K562 (cell line): ENCODE data around the gene CCND3. TPM values are rescaled to one million over a fixed set of nuclear protein-coding genes. Genes with fewer than 3 reads are reported as not detected.

ENCODE experiments used
- BCOR ChIP-seq: fragments of 450-650 bp; IDR thresholded peaks from 2 replicates; pipeline ENCODE4 v1.6.1; 2016
- CEBPG ChIP-seq, 3 experiments: fragments of 200-800 bp in 1 of 3; sonication (Bioruptor generic) in 1 of 3; sonication (generic) in 1 of 3; formaldehyde crosslinking in 1 of 3; IDR thresholded peaks in 2 of 3; conservative IDR thresholded peaks in 1 of 3; 2 replicates each; pipeline versions ENCODE4 v1.6.1 to v1.8.0; 2016 to 2022; ENCODE audit warnings: missing compliant biosample characterization in 2 of 3, missing genetic modification characterization in 2 of 3, mild to moderate bottlenecking in 1 of 3, missing genetic modification reagents in 1 of 3
- COPS2 ChIP-seq: fragments of 450-650 bp; conservative IDR thresholded peaks from 2 replicates; pipeline ENCODE4 v1.6.1; 2016; ENCODE audit warnings: mild to moderate bottlenecking, moderate library complexity
- EP300 ChIP-seq: IDR thresholded peaks from 2 replicates; pipeline ENCODE4 v1.6.1; 2012; ENCODE audit warnings: low read length, improper control_type of control experiment
- ESRRB ChIP-seq: fragments of 250-450 bp; sonication (Bioruptor Pico); IDR thresholded peaks from 2 replicates; pipeline ENCODE4 v1.5.0; 2020; ENCODE audit warnings: mild to moderate bottlenecking, moderate library complexity, borderline replicate concordance
- FOXA3 ChIP-seq, 2 experiments: fragments of 450-650 bp in 1 of 2; sonication (generic) in 1 of 2; formaldehyde crosslinking; IDR thresholded peaks in 1 of 2; conservative IDR thresholded peaks in 1 of 2; 2 replicates each; pipeline versions ENCODE4 v1.4.0 to v1.8.0; 2020 to 2022; ENCODE audit warnings: mild to moderate bottlenecking in 2 of 2, missing genetic modification reagents in 1 of 2
- KLF16 ChIP-seq: IDR thresholded peaks from 2 replicates; pipeline ENCODE4 v1.6.1; 2016; ENCODE audit warnings: antibody characterized with exemption
- MECOM ChIP-seq: fragments of 250-450 bp; sonication (Bioruptor Pico); IDR thresholded peaks from 2 replicates; pipeline ENCODE4 v1.8.0; 2022; ENCODE audit warnings: inconsistent platforms
- MIER1 ChIP-seq: fragments of 450-650 bp; IDR thresholded peaks from 2 replicates; pipeline ENCODE4 v1.6.1; 2016; ENCODE audit warnings: antibody characterized with exemption, mild to moderate bottlenecking, low read depth
- NCOR1 ChIP-seq: fragments of 450-650 bp; IDR thresholded peaks from 2 replicates; pipeline ENCODE4 v1.6.1; 2016; ENCODE audit warnings: mild to moderate bottlenecking, moderate library complexity
- PRMT5 ChIP-seq: sonication (generic); formaldehyde crosslinking; IDR thresholded peaks from 2 replicates; pipeline ENCODE4 v1.5.0; 2020; ENCODE audit warnings: missing genetic modification reagents
- RBM39 ChIP-seq: fragments of 200-400 bp; formaldehyde crosslinking; optimal IDR thresholded peaks from 2 replicates; pipeline ENCODE3; 2018; ENCODE audit warnings: low read depth, low read length
- SFPQ ChIP-seq: fragments of 200-400 bp; formaldehyde crosslinking; IDR thresholded peaks from 2 replicates; pipeline ENCODE4 v1.6.1; 2017; ENCODE audit warnings: mild to moderate bottlenecking, low read depth, low read length, moderate library complexity
- SMAD1 ChIP-seq: fragments of 150-350 bp; IDR thresholded peaks from 2 replicates; pipeline ENCODE4 v1.6.1; 2014; ENCODE audit warnings: low read length, low read depth; ENCODE audit not compliant: partially characterized antibody
- STAT6 ChIP-seq: sonication (generic); formaldehyde crosslinking; IDR thresholded peaks from 2 replicates; pipeline ENCODE4 v1.8.1; 2023; ENCODE audit warnings: mild to moderate bottlenecking, missing genetic modification reagents
- ZBED1 ChIP-seq: IDR thresholded peaks from 2 replicates; pipeline ENCODE4 v1.6.1; 2014
- ZBTB33 ChIP-seq: sonication (generic); formaldehyde crosslinking; IDR thresholded peaks from 2 replicates; pipeline ENCODE4 v1.8.1; 2023; ENCODE audit warnings: mild to moderate bottlenecking, missing genetic modification reagents
- ZEB2 ChIP-seq: fragments of 450-650 bp; IDR thresholded peaks from 2 replicates; pipeline ENCODE4 v1.6.1; 2016
- ZNF354B ChIP-seq: fragments of 250-450 bp; sonication (Bioruptor Pico); IDR thresholded peaks from 2 replicates; pipeline ENCODE4 v1.4.0; 2020
- polyA plus RNA-seq, 8 experiments: library from polyadenylated mRNA; depleted of rRNA in 4 of 8; stranded (reverse) in 5 of 8; unstranded in 3 of 8; fragments of >200 nt; fragmentation: Nextera tagmentation in 2 of 8; fragmentation: Illumina TruSeq in 1 of 8; extraction: Ambion mirVana in 2 of 8; extraction: Trizol in 1 of 8; gene quantifications; 2 replicates each; pipeline versions ENCODE4 v1.2.1 to v1.2.3, GENCODE V29; 2011 to 2014; ENCODE audit warnings: inconsistent platforms in 1 of 8, missing spikeins in 1 of 8
- total RNA-seq, 7 experiments: library from RNA; depleted of rRNA in 6 of 7; stranded (reverse); fragments of >200 nt in 6 of 7; fragmentation: Illumina TruSeq in 2 of 7; extraction: Trizol in 2 of 7; gene quantifications; 2 replicates each; pipeline versions ENCODE4 v1.2.1 to v1.2.3, GENCODE V29; 2011 to 2021; ENCODE audit warnings: low replicate concordance in 1 of 7

Gene CCND3
- total and polyA plus RNA-seq, 9 of the 15 experiments (the other 6 are each of a cell fraction or from before 2014, with no cell fraction given): 21.5 to 204 (median 97.4) TPM

GRCh38 chr6:41939176-41939847 is 2.3 kb downstream of the CCND3 start (continued):
- peak; percentile 75 for TF ChIP-seq CEBPG (CRISPR knock-in tag; IDR thresholded peaks at IDR 0.05)
- TF ChIP-seq CEBPG (tag; conservative IDR thresholded peaks at IDR 0.05 in 1 of 2, IDR thresholded peaks at IDR 0.05 in 1 of 2): peak in 1 of 2 experiments; percentile 80; a peak in 3 of 4 replicates
- TF ChIP-seq NCOR1: peak; percentile 85
- no peak for TF ChIP-seq BCOR
- TF ChIP-seq ZBED1: no peak
- no peak for TF ChIP-seq PRMT5 (CRISPR knock-in tag)
- TF ChIP-seq STAT6 (CRISPR knock-in tag): 0 out of 2 replicates have a peak, but pooled peaks have one; percentile 16
- no peak for TF ChIP-seq ZNF354B
- no peak for TF ChIP-seq FOXA3 (CRISPR knock-in tag; conservative IDR thresholded peaks at IDR 0.05 in 1 of 2, IDR thresholded peaks at IDR 0.05 in 1 of 2)
- TF ChIP-seq ZEB2: peak; percentile 48; the same call in 1 of the 2 replicates
- TF ChIP-seq ZBTB33 (CRISPR knock-in tag): no peak
- no peak for TF ChIP-seq RBM39
- no peak for TF ChIP-seq COPS2
- peak; percentile 19 for TF ChIP-seq SMAD1
- no peak for TF ChIP-seq MIER1
- no peak for TF ChIP-seq SFPQ
- no peak for TF ChIP-seq ESRRB (CRISPR knock-in tag)
- TF ChIP-seq EP300: peak; percentile 83
- peak; percentile 80 for TF ChIP-seq KLF16
- no peak for TF ChIP-seq MECOM (CRISPR knock-in tag)
